ENCODE results near the gene DGCR2.
"Not testable (repeated sequence)": the region's sequence is repeated elsewhere in the genome, so short reads cannot be mapped to it uniquely, and the experiment has no call there.

DGCR2 gene

DNA sequence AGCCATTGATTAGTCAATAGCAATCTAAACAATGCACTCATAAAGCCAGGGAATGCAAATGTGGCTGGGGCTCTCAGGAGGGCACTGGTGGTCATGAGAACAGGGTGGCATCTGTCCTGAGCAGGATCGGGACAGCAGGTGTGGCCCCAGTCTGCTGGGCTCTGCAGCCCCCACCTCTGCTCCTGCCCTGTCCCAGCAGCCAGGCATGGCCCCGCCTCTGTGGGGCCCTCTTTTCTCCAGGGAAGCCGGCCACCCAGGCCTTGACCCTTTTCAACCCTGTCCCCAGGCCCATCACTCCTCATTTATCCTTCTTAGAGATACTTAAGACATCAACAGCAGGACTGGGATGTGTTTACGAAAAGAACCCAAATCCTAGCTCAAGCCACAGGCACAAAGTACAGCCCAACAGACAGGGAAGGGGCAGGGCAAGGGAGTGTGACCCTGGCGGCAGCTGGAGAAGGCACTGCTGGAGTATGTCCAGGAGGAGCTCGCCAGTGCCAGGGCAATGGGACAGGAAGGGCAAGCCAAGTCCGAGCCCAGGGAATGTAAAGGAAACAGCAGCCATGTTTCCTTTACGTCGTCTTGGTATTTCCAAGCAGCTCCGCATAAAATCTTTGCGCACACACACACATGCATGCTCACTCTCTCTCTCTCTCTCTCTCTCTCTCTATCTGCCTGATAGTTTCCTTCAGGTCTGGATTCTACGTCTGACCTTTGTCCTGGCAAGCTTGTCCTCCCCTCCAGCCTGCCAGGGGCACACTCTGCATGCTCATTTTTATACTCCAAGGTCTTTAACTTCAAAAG lies 59.9 kb downstream of the DGCR2 start:
- in situ Hi-C loops (cut with MboI; ENCODE audit: low sequenced_read_pairs): no loop called here

DNA sequence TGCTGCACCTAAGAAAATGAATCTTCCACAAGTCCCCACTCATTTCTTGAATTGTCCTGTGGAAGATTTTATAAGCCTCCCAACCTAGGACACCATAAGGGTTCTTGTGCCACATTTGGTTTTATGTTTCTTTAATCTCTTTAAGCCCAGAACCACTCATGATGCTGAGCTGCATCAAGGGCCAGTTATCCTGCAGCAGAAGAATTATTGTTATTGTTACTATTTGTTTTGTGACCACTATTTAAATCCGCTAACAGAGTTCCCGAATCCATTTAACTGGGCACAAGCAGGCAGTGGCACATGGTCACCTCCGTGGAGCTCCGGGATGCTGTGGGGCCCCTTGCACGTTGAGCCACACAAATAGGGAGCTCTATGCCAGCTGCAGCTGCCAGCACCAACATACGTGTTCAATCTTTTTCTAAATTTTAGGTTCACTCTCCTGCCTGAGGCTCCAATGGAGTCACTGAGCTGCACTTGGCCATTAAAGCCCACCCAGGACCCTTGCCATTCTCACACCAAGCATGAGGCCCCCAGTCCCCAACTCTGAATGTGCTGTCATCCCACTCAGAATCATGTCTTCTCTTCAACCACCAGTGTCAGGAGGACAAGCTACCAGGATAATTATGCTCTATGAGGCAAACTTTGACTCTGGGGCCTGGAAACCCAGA lies 60.6 kb downstream of the DGCR2 start:
- in situ Hi-C loops (cut with MboI; ENCODE audit: low sequenced_read_pairs): no loop called here

DNA sequence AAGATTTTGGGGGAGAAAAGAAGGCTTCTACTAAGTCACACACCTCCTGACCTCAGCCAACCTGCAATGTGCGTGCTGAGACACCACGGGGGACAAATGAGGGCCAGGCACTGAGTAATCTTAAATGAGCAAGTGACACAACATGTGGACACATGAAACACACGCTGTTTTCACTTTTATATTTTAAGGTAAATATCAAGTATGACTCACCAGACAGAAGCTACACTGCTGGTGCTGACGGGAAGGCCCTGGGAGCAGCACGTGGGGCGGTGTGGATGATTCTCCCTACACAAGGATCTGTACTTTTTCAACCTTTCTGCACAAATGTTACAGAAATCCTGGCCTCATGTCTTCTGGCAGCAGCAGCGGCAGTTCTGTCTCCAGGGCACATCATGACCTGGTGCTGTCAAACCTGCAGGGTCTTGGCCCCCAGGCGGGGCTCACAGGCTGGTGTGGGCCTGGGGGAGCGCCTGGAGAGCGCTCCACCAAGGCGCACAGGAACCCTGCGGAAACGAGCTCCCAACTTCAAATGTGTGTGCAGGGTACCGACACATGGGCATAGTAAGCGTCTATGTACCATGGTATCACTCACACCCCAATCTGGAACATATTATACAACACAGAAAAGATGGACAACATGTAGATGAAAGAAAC lies 61.7 kb downstream of the DGCR2 start:
- in situ Hi-C loops (cut with MboI; ENCODE audit: low sequenced_read_pairs): no loop called here

DNA sequence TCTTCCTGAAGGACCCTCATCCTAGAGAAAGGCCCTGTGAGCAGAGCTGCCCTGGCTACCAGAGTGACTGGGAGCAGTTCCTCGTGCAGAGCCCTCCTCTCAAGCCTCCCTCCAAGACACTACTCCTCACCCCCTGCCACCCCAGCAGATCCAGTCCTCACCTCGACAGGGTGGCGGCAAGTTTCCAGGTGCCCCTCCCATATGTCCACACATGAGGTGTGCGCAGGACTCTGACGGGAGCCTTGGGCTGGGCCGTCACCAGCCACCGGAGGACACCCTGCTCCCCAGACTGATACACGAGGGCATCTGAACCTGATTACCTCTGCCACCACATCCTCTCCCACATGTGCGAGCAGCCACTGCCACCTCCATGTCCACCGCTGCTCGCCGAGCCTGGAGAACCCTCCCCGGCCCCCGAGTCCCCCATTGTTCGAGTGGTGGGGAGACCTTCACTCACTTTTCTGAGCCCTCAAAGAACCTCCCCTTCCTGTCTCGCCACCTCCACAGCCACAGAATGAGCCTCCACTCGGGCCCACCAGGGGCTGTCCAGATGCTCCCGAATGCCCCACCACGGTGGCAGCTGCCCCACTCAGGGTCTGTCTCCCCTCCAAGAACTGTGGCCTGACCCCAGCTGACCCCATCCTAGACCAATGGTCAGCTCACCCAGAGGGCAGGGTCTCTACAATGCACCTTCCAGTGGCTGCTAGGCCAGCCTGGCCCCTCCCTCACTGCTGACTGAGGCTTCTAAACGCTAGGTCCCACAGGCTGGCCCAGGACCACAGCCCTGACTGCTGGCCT lies 62.5 kb downstream of the DGCR2 start:
- in situ Hi-C loops (cut with MboI; ENCODE audit: low sequenced_read_pairs): no loop called here

DNA sequence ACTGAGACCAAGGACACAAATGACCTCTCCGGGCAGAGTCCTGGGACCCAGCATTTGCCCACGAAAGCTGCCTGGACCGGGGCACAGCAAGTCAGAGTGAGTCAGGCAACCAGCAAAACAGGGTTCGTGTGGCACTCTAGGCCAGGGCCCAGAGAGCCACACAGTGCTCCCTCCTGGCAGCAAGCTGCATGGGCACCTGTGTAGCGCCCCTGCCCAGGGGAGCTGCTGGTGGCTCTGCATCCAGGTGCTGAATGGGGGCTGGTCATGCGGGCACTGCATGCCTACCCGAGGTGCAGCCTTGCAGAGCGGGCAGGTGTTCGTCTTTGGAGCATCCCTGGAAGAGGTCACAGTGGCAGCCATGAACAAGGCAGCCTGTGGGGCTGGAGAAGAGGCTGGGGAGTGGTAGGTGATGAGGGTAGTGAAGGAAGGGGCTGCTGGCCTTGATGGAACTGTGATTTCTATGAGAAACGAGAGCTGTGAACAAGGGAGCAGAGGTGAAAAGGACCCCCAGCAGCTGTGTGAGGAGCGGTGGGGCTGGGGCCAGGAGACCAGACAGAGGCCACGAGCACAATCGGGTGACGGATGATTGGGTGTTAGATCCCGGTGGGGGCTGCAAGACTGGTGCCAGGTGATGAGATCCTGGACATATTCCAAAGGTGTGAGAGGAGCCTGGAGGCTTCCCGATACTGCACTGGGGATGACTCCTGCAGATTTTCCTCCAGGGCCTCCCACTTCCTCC lies 63.3 kb downstream of the DGCR2 start:
- in situ Hi-C loops (cut with MboI; ENCODE audit: low sequenced_read_pairs): no loop called here

DNA sequence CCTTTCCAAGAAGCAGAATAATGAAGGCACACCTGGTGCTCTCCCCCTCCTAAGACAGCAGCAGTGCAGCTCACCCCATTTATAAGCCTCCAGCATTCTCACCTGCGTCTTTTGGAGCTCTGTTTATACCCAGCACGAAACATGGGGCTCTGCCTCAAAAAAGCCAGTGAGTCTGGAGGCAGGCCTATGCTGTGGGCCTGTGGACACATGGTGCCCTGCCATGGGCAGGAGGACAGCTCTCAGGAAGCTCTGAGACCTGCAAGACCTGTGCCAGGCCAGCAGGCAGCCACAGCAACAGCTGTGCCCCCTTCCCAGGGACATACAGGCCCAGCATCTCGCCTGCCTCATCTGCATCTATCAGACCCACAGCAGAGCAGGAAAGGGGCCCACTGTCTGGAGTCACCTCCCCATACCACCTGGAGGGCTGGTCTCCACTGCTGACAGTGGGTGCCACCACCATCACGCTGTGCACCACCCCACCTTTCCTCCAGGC lies 64.2 kb downstream of the DGCR2 start:
- in situ Hi-C loops (cut with MboI; ENCODE audit: low sequenced_read_pairs): no loop called here

DNA sequence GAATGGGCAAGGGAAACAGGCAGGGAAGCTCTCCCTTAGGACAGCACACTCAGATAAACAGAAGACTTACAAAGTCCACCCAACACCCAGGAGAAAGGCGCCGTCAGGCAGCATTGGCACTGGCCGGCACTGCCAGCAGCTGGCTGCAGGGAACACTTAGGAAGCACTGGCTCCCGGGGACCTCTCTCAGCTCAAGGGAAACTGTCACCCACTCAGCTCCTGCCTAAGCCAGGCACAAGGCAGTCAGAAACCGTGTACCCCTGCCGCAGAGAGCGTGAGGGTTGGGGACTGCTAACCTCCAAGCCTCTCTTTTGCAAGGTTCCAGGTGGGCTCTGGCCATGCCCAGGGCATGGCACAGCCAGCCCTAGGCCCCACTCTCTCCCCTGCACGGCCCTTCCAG lies 64.7 kb downstream of the DGCR2 start:
- in situ Hi-C loops (cut with MboI; ENCODE audit: low sequenced_read_pairs): no loop called here

DNA sequence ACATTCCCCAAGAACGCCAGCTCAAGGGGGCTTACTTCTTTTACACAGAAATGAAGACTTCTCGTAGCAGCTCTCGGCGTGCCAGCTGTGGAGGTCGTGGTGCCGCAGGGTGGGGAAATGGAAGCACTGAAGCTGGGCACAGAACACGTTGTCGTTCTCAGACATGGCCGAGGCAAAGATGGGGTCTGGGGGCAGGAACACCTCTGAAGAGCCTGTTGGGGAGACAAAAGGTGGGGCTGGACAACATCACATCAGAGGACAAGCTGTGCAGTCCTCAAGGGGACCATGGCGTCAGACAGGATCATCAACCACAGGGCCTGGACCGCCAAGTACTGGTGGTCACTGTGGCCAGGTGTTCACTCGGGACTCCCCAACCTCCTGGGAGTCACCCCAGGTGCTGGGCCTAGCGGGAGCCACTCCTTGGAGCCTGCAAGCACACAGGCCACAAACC lies 65.2 kb downstream of the DGCR2 start:
- in situ Hi-C loops (cut with MboI; ENCODE audit: low sequenced_read_pairs): no loop called here

DNA sequence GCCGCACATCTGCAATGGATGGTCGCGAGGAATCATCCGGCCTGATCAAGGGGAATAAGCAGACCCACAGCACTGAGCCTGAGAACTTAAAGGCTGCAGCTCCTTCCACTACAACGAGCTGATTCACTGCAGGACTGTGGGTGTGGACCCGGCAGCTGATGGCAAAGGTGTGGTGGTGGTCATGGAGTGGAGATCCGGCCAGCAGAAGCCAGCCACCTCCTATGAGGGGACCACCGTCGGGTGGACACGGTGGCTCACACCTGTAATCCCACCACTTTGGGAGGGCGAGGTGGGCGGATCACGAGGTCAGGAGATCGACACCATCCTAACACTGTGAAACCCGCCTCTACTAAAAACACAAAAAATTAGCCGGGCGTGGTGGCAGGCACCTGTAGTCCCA lies 66.4 kb downstream of the DGCR2 start:
- in situ Hi-C loops (cut with MboI; ENCODE audit: low sequenced_read_pairs): no loop called here

DNA sequence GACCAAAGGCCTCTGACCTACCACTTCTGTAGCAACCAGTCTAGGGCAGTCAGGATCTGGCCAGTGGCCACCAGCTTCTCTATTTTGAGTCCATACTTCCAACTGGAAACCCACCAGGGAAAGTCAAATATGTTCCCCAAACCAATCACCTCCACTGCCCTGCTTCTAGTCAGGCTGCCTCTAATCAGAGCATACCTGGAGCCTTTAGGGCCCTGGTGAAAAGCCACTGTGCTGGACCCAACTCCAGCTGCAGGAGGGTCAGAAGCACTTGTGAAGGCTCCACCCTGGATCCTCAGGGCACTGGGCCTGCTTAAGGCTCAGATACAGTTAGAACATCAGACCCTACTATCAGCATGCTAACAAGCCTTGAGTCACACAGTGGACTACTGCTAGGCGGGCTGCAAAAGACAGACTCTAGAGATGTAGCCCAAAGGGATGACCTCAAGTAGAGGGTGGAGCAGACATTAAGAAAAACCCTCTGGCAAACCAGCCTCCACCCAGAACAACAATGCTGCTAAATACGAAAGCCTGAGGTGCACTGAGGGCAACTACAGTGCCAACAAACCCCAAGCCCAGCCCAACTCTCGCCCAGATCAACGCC lies 69.2 kb downstream of the DGCR2 start:
- in situ Hi-C loops (cut with MboI; ENCODE audit: low sequenced_read_pairs): no loop called here

DNA sequence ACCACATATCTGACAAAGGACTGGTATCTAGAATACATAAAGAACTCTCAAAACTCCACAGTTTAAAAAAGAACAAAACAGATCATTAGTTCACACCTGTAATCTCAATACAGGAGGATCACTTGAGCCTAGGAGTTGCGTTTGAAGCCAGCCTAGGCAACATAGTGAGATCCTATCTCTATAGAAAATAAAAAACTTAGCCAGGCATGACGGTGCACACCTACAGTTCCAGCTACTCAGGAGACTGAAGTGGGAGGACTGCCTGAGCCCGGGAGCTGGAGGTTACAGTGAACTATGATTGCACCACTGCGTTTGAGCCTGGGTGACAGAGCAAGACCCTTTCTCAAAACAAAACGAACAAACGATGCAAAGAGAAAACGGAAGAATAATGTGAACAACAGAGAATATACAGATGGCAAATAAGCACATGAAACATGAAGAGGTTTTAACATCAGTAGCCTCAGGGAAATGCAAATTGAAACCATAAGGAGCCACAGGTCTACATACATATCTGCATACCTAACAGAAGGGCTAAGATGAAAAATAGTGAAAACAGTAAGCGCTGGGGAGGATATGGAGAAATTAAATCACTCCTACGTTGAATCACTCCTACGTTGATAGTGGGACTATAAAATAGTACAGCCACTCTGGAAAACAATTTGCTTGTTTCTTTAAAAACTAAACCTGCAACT lies 70.7 kb downstream of the DGCR2 start:
- in situ Hi-C loops (cut with MboI; ENCODE audit: low sequenced_read_pairs): no loop called here

DNA sequence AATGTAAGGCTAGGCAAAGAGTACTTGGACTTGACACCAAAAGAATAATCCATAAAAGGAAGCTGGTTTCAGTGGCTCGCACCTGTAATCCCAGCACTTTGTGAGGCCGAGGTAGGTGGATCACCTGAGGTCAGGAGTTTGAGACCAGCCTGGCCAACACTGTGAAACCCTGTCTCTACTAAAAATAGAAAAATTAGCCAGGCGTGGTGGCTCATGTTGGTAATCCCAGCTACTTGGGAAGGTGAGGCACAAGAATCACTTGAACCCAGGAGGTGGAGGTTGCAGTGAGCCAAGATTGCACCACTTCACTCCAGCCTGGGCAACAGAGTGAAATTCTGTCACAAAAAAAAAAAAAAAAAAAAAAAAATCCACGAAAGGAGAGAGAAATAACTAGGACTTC lies 71.4 kb downstream of the DGCR2 start:
- in situ Hi-C loops (cut with MboI; ENCODE audit: low sequenced_read_pairs): not testable (repeated sequence)

DNA sequence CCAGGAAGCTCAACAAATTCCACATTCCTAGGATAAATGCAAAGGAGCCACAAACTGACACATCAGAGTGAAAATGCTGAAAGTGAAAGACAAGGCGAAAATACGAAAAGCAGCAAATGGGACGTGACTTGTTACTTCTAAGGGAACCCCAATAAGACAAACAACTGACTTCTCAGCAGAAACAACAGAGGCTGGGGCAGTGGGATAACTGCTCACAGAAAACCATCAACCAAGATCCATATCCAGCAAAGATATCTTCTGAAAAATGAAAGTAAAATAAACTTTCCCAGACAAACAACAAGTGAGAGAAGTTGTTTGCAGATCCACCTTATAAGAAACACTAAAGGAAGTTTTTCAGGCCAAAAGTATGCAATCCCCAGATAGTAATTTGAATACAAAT lies 72.1 kb downstream of the DGCR2 start:
- in situ Hi-C loops (cut with MboI; ENCODE audit: low sequenced_read_pairs): no loop called here

DNA sequence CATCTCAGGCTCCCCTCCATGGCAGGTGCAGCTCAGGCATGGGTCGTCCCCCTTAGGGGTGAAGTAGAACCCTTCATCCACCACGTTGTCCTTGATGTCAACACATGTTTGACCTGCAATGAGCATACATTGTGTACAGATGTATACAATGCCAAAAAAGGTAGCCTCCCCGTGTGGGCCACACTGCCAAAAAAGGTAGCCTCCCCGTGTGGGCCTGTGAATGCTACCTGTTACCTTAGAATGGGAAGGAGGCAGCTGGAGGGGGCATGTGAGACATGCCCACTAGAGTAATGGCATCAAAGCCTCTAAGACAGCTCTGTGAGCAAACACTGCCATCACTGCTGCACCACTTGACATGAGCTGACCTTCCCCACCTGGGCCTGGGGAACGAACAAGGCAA lies 73.7 kb downstream of the DGCR2 start:
- in situ Hi-C loops (cut with MboI; ENCODE audit: low sequenced_read_pairs): no loop called here

DNA sequence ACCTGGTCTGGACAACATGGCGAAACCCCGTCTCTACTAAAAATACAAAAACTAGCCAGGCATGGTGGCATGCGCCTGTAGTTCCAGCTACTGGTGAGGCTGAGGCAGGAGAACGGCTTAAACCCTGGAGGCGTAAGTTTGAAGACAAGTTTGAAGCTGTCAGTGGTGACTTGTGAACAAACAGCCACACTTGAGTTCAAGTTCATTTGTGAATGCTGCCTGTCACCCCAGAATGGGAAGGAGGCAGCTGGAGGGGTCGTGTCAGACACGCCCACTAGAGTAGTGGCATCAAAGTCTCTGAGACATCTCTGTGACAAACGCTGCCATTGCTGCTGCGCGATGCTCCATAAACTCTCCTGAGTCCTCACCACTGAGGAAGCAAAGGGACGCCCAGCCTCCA lies 74.2 kb downstream of the DGCR2 start:
- in situ Hi-C loops (cut with MboI; ENCODE audit: low sequenced_read_pairs): no loop called here

DNA sequence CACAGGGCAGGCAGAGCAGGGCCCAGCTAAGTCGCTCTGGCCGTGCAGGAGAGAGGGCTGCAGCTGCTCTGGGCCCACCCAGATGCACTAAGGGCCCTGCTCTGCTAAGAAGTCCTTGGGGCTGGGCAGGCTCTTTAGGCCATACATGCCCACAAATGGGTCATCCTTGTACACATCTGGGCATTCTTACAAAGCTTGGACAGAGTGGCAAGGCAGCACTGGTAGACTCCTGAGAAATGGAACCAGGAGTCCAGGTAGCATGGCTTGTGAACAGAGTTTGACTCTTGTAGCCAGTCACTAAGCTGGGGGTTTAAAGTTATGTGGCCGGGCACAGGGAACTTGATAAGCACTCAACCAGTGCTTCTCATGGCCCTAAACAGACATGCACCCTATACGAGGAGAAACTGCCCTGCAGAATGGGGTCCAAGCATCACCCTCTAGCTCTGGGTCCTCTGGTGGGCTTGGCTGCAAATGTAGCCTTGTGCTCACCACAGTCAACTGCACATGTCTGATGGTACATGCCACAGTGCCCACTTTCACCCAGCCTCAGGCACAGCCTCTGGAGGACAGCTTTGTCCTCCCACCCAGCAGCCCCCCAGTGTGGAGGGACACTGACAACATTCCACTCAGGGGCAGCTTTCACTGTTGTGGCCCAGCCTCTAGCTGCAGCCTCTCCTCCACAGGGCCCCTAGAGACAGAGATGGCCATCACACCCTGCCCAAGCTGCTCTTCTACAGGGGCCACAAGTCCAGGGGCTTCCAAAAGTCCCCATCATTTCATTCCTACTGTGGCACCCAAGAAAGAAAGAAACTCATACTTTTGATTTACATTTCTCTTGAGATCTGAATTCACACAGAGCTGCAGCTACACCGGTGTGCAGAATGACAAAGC lies 75.2 kb downstream of the DGCR2 start:
- in situ Hi-C loops (cut with MboI; ENCODE audit: low sequenced_read_pairs): no loop called here

DNA sequence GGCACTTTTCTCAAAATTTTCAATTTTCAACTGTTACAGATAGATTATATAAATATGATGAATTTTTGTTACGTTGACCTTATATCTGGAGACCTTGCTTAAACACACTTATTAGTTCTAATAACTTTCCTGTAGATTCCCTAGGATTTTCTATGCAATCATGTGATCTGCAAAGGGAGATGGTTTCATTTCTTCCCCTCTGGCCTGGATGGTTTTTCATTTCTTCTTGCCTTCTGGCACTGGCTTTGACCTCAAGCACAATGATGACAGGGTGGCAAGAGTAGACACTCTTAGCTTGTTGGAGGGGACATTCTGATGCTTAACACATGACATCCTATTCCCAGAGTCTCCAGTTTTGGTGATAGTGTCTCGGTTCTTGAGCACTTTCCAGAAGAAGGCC lies 75.9 kb downstream of the DGCR2 start:
- in situ Hi-C loops (cut with MboI; ENCODE audit: low sequenced_read_pairs): no loop called here

DNA sequence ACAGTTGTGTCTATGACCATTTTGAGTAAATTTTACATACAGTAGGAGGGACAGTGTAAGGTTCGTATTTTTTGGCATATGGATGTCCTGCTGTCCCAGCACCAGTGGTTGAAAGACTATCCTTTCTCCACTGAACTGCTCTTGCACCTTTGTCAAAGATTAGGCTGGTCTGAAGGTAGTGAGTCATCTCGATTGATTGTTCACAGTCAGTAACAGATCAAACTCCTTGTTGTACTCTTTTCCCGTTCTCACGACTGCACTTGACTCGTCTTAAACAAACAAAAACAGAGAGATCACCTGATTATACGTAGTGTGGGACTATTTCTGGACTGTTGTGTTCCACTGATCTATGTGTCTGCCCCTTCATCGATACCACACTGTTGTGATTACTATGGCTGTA lies 77.1 kb downstream of the DGCR2 start:
- in situ Hi-C loops (cut with MboI; ENCODE audit: low sequenced_read_pairs): no loop called here

Measured in hTERT RPE-1 (cell line).